Upper lobe of left lung (tissue), 4 donors: ENCODE results near the gene DNALI1.

Experiments
- POLR2A ChIP-seq, 4 donors: fragments of 450-650 bp; IDR thresholded peaks; one replicate each; pipeline ENCODE4 v1.5.1; 2016 to 2017; ENCODE audit warnings: antibody characterized with exemption in 4 of 4, mild to moderate bottlenecking in 2 of 4
- POLR2AphosphoS5 ChIP-seq, 2 donors: sonication (generic); formaldehyde crosslinking; IDR thresholded peaks; one replicate each; pipeline ENCODE4 v1.5.1; 2017; ENCODE audit warnings: antibody characterized with exemption in 2 of 2

DNA sequence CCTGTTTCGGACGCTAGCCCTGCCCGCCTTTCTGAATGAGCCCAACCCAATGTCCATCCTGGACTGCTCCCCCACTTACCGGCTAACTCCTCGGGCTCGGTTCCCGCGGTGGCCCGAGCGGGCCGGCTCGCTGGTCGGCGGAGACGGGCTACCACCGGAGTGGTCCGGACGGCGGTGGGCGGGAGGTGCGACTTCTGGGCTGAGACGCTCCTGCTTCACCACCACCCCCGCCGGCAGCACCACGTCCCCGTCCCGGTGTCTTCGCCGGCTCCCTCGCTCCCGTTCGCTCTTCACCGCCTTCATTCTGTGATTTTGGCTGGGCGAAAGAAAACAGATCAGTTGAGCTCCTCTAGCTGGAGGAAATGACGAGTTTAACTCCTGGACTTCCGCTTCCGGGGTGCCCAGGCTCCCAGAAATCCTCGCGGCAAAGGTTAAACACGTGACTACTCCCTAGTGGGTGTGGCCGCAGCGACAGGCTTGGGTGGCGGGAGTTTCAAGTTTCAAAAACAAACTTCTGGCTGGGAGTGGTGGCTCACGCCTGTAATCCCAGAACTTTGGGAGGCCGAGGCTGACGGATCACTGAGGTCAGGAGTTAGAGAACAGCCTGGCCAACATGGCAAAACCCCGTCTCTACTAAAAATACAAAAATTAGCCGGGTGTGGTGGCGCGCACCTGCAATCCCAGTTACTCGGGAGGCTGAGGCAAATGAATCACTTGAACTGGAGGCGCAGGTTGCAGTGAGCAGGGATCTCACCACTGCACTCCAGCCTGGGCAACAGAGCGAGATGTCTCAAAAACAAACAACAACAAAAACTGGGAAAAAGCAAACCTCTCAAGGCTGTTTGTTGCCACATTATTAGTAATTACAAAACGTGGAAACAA lies 2.6 kb upstream of the DNALI1 start, which contains the start of gene SNIP1:
- TF ChIP-seq POLR2A (IDR thresholded peaks at IDR 0.05): peak in 3 of 4 donors; percentile 28 to 83 (median 78)
- peak; percentile 91 to 95 for TF ChIP-seq POLR2AphosphoS5 (IDR thresholded peaks at IDR 0.05)
